C4-2B (cell line): Measurements from ENCODE around the gene EHBP1.

Source experiments
- ZFX ChIP-seq: fragments of 450-650 bp; IDR thresholded peaks from 2 replicates; pipeline ENCODE4 v1.6.1; 2017
- TF ChIP-seq, protein P1 (sequence below): fragments of 450-650 bp; conservative IDR thresholded peaks from 2 replicates; pipeline ENCODE4 v1.5.1; 2017; ENCODE audit warnings: mild to moderate bottlenecking

DNA sequence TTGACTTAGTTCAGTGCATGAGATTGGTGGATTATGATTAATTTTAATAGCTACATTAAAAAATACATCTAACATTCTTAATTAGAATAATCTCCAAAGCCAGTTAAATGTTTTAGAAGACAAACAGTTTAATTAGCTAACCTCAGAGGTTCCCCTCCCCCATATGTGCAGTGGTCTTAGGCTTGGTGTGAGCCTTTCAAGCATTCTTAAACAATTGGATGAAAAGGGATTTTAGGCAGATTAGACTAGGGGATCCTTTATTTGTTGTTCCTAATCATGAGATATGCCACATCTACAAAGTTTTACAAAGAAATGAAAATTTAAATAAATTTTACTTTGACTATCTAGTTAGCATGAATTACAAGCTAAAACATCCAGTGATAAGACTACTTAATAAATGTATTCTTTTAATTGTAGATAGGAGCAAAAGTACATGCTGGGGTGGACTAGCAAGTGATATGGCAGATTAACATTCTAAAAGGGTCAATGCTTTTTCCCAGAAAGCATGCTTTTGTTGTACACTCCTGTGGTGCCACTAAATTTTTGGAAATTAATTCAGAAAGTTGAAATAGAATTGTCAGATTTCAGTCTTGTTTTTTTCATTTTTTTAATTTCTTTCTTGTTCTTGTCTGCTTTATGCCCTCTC is 302.4 kb downstream of the EHBP1 start:
- TF ChIP-seq, protein P1, sequence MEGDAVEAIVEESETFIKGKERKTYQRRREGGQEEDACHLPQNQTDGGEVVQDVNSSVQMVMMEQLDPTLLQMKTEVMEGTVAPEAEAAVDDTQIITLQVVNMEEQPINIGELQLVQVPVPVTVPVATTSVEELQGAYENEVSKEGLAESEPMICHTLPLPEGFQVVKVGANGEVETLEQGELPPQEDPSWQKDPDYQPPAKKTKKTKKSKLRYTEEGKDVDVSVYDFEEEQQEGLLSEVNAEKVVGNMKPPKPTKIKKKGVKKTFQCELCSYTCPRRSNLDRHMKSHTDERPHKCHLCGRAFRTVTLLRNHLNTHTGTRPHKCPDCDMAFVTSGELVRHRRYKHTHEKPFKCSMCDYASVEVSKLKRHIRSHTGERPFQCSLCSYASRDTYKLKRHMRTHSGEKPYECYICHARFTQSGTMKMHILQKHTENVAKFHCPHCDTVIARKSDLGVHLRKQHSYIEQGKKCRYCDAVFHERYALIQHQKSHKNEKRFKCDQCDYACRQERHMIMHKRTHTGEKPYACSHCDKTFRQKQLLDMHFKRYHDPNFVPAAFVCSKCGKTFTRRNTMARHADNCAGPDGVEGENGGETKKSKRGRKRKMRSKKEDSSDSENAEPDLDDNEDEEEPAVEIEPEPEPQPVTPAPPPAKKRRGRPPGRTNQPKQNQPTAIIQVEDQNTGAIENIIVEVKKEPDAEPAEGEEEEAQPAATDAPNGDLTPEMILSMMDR, result no peak
- no peak for TF ChIP-seq ZFX
